ENCODE data around the gene SHISAL2A. TPM values are rescaled to one million over a fixed set of nuclear protein-coding genes. Genes with fewer than 3 reads are reported as not detected.

The SHISAL2A gene
- total and polyA plus RNA-seq, 4 donors = 0.14 to 0.33 (median 0.22) TPM; not detected in 1

DNA sequence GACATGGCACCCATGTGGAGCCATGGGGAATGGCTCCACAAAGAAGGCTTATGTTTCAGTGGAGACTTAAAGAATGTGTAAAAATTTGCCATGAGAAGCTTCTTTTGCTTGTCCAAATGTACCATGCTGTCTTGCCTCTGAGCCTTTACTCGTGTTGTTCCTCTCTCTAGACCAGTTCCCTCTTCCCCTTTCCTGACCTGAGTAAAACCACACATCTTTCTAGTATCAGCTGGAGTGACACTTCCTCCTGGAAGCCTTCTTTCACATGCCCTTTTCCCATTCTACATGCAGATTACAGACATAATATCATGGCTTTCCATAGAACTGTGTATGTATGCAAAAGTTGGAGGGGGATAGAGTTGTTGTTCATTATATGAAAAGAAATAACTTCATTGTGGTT lies 44.4 kb upstream of the SHISAL2A start:
- WGBS = 67% methylated on average over 1 of the region's 1 CpG
- H3K9ac ChIP-seq (ENCODE audit: low read depth in 1 of 2, low read length in 2 of 2) = no peak overlapping the region
- no peak overlapping the region for H3K27ac ChIP-seq (ENCODE audit: low read depth in 1 of 2, low read length in 2 of 2)
- DNase-seq (ENCODE audit: low spot score) = no peak
- H3K9me3 ChIP-seq (ENCODE audit: control insufficient read depth in 4 of 4, low read length in 3 of 4) = no peaks in the 10 kb centered on the region
- no peak overlapping the region for H3K4me3 ChIP-seq (ENCODE audit: low read depth in 1 of 3, low read length in 3 of 3)
- TF ChIP-seq RXRA (IDR thresholded peaks at IDR 0.05) = no peak
- no peak for TF ChIP-seq EGR1 (IDR thresholded peaks at IDR 0.05; ENCODE audit: low read depth in 2 of 2)
- no peak for TF ChIP-seq CTCF (IDR thresholded peaks at IDR 0.05; ENCODE audit: low read depth, low read length, missing input control)
- TF ChIP-seq RAD21 (IDR thresholded peaks at IDR 0.05) = no peak
- no peak for TF ChIP-seq ZBTB33 (IDR thresholded peaks at IDR 0.05)
- TF ChIP-seq FOXA1 (IDR thresholded peaks at IDR 0.05) = no peak
- TF ChIP-seq GABPA (IDR thresholded peaks at IDR 0.05 in 1 of 2, conservative IDR thresholded peaks at IDR 0.05 in 1 of 2) = no peak
- TF ChIP-seq HNF4A (conservative IDR thresholded peaks at IDR 0.05) = no peak
- TF ChIP-seq MAX (IDR thresholded peaks at IDR 0.05) = no peak
- no peak for TF ChIP-seq JUND (IDR thresholded peaks at IDR 0.05)
- TF ChIP-seq, protein P1, sequence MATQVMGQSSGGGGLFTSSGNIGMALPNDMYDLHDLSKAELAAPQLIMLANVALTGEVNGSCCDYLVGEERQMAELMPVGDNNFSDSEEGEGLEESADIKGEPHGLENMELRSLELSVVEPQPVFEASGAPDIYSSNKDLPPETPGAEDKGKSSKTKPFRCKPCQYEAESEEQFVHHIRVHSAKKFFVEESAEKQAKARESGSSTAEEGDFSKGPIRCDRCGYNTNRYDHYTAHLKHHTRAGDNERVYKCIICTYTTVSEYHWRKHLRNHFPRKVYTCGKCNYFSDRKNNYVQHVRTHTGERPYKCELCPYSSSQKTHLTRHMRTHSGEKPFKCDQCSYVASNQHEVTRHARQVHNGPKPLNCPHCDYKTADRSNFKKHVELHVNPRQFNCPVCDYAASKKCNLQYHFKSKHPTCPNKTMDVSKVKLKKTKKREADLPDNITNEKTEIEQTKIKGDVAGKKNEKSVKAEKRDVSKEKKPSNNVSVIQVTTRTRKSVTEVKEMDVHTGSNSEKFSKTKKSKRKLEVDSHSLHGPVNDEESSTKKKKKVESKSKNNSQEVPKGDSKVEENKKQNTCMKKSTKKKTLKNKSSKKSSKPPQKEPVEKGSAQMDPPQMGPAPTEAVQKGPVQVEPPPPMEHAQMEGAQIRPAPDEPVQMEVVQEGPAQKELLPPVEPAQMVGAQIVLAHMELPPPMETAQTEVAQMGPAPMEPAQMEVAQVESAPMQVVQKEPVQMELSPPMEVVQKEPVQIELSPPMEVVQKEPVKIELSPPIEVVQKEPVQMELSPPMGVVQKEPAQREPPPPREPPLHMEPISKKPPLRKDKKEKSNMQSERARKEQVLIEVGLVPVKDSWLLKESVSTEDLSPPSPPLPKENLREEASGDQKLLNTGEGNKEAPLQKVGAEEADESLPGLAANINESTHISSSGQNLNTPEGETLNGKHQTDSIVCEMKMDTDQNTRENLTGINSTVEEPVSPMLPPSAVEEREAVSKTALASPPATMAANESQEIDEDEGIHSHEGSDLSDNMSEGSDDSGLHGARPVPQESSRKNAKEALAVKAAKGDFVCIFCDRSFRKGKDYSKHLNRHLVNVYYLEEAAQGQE (IDR thresholded peaks at IDR 0.05) = no peak
- TF ChIP-seq, protein P2, sequence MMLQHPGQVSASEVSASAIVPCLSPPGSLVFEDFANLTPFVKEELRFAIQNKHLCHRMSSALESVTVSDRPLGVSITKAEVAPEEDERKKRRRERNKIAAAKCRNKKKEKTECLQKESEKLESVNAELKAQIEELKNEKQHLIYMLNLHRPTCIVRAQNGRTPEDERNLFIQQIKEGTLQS (IDR thresholded peaks at IDR 0.05) = no peak
- TF ChIP-seq YY1 (IDR thresholded peaks at IDR 0.05) = no peak
- no peaks in the 10 kb centered on the region for H3K4me1 ChIP-seq (ENCODE audit: control insufficient read depth in 4 of 4, insufficient read depth in 4 of 4, low read length in 3 of 4)
- H3K27me3 ChIP-seq (ENCODE audit: control insufficient read depth in 4 of 4, insufficient read depth in 4 of 4, low read length in 3 of 4) = no peaks in the 10 kb centered on the region
- no peaks in the 10 kb centered on the region for H3K36me3 ChIP-seq (ENCODE audit: control insufficient read depth in 4 of 4, insufficient read depth in 3 of 4, low read depth in 1 of 4, low read length in 3 of 4)

DNA sequence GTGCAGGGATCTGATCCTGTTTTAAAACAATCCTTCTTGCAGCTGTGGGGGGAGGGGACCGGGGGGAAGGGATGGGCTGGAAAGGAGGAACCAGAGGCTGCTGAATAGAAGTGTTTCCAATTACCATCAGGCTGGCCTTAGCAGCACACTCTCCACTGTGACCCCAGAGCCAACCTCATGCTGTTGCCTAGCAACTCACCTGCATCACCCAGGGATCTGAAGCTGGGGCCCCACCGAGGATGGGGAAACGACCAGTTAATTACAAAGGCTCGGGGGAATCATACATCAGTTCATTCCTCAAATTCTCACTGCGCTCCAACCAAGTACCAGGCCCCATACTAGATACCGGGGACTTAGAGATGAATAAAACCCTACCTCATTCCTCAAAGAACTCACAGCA lies 42.7 kb upstream of the SHISAL2A start:
- TF ChIP-seq ZBTB33 (IDR thresholded peaks at IDR 0.05) (no peak), CTCF (IDR thresholded peaks at IDR 0.05; ENCODE audit: low read depth, low read length, missing input control) (no peak), SP1 (IDR thresholded peaks at IDR 0.05) (no peak), HNF4A (conservative IDR thresholded peaks at IDR 0.05) (no peak), FOXA2 (IDR thresholded peaks at IDR 0.05) (no peak), YY1 (IDR thresholded peaks at IDR 0.05) (no peak)
- DNase-seq (ENCODE audit: low spot score) = no peak
- Histone ChIP-seq H3K4me1 (ENCODE audit: control insufficient read depth in 4 of 4, insufficient read depth in 4 of 4, low read length in 3 of 4) (no peaks in the 10 kb centered on the region), H3K9me3 (ENCODE audit: control insufficient read depth in 4 of 4, low read length in 3 of 4) (no peaks in the 10 kb centered on the region), H3K27ac (ENCODE audit: low read depth in 1 of 2, low read length in 2 of 2) (no peak overlapping the region), H3K4me3 (ENCODE audit: low read depth in 1 of 3, low read length in 3 of 3) (no peak overlapping the region), H3K36me3 (ENCODE audit: control insufficient read depth in 4 of 4, insufficient read depth in 3 of 4, low read depth in 1 of 4, low read length in 3 of 4) (no peaks in the 10 kb centered on the region), H3K27me3 (ENCODE audit: control insufficient read depth in 4 of 4, insufficient read depth in 4 of 4, low read length in 3 of 4) (no peaks in the 10 kb centered on the region), H3K9ac (ENCODE audit: low read depth in 1 of 2, low read length in 2 of 2) (no peak overlapping the region)
- 68% methylated on average over 6 of the region's 6 CpGs for WGBS

Measured in liver (tissue), 9 donors.